ENCODE results near the gene RNF141.

- TF ChIP-seq, protein P1, sequence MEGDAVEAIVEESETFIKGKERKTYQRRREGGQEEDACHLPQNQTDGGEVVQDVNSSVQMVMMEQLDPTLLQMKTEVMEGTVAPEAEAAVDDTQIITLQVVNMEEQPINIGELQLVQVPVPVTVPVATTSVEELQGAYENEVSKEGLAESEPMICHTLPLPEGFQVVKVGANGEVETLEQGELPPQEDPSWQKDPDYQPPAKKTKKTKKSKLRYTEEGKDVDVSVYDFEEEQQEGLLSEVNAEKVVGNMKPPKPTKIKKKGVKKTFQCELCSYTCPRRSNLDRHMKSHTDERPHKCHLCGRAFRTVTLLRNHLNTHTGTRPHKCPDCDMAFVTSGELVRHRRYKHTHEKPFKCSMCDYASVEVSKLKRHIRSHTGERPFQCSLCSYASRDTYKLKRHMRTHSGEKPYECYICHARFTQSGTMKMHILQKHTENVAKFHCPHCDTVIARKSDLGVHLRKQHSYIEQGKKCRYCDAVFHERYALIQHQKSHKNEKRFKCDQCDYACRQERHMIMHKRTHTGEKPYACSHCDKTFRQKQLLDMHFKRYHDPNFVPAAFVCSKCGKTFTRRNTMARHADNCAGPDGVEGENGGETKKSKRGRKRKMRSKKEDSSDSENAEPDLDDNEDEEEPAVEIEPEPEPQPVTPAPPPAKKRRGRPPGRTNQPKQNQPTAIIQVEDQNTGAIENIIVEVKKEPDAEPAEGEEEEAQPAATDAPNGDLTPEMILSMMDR (IDR thresholded peaks at IDR 0.05): no peak
- no peak for TF ChIP-seq ZFX (IDR thresholded peaks at IDR 0.05; ENCODE audit: borderline replicate concordance)
These were observed 23.0 kb upstream of the RNF141 start for GRCh38 chr11:10564030-10564429.
